Measurements from ENCODE around the gene SLC2A4. TPM values are rescaled to one million over a fixed set of nuclear protein-coding genes. Genes with fewer than 3 reads are reported as not detected.

The SLC2A4 gene
- total RNA-seq, 1 donor from 2014 or later, result 4.9 TPM

DNA sequence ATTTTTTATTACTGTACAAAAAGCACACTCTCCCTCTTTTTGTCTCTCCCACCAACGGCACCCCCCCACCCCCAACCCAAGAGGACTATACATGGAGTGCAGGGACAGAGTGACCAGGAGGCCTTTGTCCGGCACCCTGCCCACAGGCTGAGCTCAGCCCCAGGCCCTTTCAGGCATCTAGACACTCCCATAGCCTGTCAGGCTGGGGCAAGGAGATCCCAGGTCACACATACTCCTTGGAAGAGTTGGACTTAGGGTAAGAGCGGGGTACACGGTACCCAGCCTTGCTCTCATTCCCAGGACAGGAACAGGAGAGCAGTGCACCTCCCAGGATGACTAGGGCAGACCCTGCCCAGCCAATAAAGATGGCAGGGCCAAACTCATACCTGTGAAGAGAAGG is 21.4 kb upstream of the SLC2A4 start:
- Histone ChIP-seq H3K36me3 (peaks cover 16 to 48% of the 10 kb centered on the region in 2 donors), H3K4me1 (peaks cover 8 to 13% of the 10 kb centered on the region in 2 donors), H3K27me3 (peaks cover 17% of the 10 kb centered on the region), H3K9me3 (no peaks in the 10 kb centered on the region), H3K27ac (no peak overlapping the region), H3K4me3 (no peak overlapping the region)
- intact Hi-C loops (cut with DNase I), result no loop called here
- TF ChIP-seq, protein P1, sequence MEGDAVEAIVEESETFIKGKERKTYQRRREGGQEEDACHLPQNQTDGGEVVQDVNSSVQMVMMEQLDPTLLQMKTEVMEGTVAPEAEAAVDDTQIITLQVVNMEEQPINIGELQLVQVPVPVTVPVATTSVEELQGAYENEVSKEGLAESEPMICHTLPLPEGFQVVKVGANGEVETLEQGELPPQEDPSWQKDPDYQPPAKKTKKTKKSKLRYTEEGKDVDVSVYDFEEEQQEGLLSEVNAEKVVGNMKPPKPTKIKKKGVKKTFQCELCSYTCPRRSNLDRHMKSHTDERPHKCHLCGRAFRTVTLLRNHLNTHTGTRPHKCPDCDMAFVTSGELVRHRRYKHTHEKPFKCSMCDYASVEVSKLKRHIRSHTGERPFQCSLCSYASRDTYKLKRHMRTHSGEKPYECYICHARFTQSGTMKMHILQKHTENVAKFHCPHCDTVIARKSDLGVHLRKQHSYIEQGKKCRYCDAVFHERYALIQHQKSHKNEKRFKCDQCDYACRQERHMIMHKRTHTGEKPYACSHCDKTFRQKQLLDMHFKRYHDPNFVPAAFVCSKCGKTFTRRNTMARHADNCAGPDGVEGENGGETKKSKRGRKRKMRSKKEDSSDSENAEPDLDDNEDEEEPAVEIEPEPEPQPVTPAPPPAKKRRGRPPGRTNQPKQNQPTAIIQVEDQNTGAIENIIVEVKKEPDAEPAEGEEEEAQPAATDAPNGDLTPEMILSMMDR (IDR thresholded peaks at IDR 0.05), result no peak
- no peak for DNase-seq (ENCODE audit: low spot score in 2 of 2)

DNA sequence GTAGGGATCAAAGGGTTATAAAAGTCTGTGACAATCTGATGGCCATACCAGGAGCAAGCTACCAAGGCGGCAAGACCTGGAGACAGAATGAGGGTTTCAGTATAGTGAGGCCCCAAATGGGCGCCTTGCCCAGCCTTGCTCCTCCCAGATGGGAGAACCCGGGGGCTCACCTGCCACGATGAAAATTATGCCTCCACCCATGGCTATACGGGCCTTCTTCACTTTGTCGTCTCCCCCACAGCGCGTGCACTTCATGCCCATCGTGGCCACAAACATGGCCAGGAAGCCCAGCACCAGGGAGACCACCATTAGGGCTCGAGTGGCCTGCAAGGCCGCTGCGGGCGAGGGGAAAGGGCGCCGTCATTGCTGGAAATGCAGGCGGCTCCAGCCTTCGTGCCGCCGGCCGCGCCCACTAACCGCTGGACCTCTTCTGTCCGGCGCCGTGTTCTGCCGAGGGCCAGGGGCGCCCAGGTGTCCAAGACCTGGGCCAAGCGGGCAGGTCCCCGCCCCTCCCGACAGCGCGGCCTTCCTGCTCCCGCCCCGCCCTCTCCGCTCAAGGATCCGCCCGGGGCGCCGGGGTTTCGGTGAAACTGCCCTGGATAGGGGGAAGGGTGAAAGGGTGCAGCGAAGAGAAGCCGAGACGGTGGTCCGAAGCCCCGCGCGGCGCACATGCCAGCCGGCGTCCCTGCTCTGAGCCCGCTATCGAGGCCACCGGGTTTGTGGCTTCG is 20.7 kb upstream of the SLC2A4 start:
- no peak overlapping the region for H3K27ac ChIP-seq
- DNase-seq (ENCODE audit: low spot score in 2 of 2), result no peak
- H3K27me3 ChIP-seq, result peaks cover 17% of the 10 kb centered on the region
- no peaks in the 10 kb centered on the region for H3K9me3 ChIP-seq
- intact Hi-C loops (cut with DNase I), result no loop called here
- H3K36me3 ChIP-seq, result peaks cover 9 to 41% of the 10 kb centered on the region in 2 donors
- TF ChIP-seq, protein P1 (IDR thresholded peaks at IDR 0.05), result no peak
- peak overlapping the region; percentile 35 to 53 for H3K4me3 ChIP-seq
- H3K4me1 ChIP-seq, result peaks cover 8 to 13% of the 10 kb centered on the region in 2 donors

DNA sequence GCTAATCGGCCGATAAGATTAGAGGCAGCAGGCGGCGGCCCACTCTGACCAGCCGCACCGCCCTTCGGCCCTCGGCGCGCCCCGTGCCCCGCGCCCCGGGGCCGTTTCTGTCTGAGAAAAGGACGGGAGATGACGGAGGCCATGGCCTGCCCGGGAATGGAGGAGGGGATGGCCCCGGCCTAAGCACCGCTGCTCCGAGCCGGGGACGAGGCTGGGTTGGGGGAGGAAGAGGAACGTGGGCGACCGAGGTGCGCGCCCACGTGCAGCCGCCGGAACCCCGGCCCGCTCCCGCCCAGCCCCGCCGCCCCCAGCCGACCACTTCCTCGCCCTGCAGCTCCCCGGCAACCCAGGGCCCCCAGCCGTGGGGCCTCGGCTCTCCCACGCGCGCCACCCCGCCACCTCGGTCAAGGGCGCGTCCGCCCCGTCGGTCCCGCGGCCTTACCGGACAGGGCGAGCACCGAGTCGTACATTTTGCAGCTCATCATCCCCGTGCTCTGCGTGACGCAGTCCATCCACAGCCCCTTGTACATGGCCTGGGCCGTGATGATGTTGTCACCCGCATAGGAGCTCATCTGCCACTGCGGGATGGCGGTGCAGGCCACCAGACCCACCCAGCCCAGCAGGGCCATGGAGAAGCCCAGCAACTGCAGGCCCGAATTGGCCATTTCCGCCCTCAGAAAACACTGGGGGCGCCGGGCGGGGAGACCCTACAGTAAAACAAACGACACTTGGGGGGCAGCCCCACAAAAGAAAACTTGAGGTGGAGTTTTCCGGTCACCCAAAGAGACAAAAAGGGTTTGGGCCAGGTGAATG is 19.9 kb upstream of the SLC2A4 start:
- Histone ChIP-seq H3K4me3 (peak overlapping the region; percentile 35 to 53), H3K4me1 (peaks cover 8 to 13% of the 10 kb centered on the region in 2 donors), H3K36me3 (peaks cover 3 to 33% of the 10 kb centered on the region in 2 donors), H3K9me3 (no peaks in the 10 kb centered on the region), H3K27me3 (peaks cover 17% of the 10 kb centered on the region), H3K27ac (no peak overlapping the region)
- intact Hi-C loops (cut with DNase I), result no loop called here
- TF ChIP-seq, protein P1 (IDR thresholded peaks at IDR 0.05), result no peak
- DNase-seq (ENCODE audit: low spot score in 2 of 2), result no peak

DNA sequence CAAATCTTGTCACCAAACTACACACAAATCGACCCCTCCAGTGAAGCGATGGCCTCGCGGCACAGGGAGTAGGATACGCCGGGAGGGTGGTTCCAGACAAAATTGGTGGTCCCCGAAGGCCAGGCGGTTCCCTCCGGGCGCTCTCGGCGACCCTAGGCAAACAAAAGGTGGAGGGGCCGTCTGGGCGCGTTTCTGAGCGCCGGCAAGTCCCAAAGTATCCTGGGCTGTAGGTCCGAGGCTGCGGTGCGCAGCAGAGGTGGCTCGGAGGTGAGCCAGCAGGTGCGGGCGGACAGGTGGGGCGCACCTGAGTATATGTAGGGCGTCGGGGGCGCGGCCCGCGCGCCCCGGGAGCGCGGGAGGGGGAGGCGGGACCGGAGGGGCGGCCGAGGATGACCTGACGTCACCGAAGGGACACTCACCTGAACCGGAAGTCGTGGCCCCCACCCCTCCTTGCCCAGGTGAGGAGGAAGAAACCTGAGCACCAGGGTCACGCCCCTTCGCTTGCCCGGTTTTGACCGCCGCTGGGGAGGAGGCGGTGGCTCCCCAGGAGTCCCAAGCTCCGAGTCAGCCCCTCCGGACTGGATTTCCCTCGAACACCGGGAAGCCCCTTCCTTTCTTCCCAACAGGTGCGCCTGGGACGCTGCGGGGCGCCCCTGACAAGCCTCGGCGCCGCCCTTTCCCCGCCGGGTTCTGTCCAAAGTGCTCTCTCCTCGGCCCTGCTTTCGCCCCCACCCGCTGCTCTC is 19.2 kb upstream of the SLC2A4 start, which contains the start of gene CLDN7:
CLDN7 (minus strand) TSS at position 287 of the 743 bp plus-strand sequence. CDS start 435 bp downstream, outside the sequence.
- Histone ChIP-seq H3K27ac (no peak within 1 kb of the TSS), H3K36me3 (peaks cover 0 to 26% of the 10 kb centered on the region in 2 donors), H3K4me1 (peaks cover 8 to 13% of the 10 kb centered on the region in 2 donors), H3K27me3 (peaks cover 17% of the 10 kb centered on the region), H3K9me3 (no peaks in the 10 kb centered on the region), H3K4me3 (peak within 1 kb of the TSS; percentile 35 to 53)
- TF ChIP-seq, protein P1 (IDR thresholded peaks at IDR 0.05), result no peak
- no peak for DNase-seq (ENCODE audit: low spot score in 2 of 2)
- intact Hi-C loops (cut with DNase I), result no loop called here
